ENCODE results near the gene SMAD3. TPM values are rescaled to one million over a fixed set of nuclear protein-coding genes. Genes with fewer than 3 reads are reported as not detected.
A peak's percentile ranks its signal among the peaks of the same experiment; 100 is the strongest.

Gene SMAD3
- total and polyA plus RNA-seq, 3 experiments from 2014 or later = 30.2 to 34.2 (median 31.7) TPM

- H3K27me3 Mint-ChIP-seq = peaks cover 0 to 3% of the 10 kb centered on the region in 2 donors
- Histone ChIP-seq H3K27ac (ENCODE audit: low read depth, low read length) (no peak overlapping the region), H3K4me3 (ENCODE audit: low read length) (no peak overlapping the region), H3K9me3 (ENCODE audit: low read length) (no peaks in the 10 kb centered on the region), H3K36me3 (ENCODE audit: insufficient read depth, low read length) (peaks cover 14% of the 10 kb centered on the region), H3K27me3 (ENCODE audit: insufficient read depth, low read length, poor library complexity, severe bottlenecking) (no peaks in the 10 kb centered on the region), H3K4me1 (ENCODE audit: insufficient read depth, low read length) (peaks cover 5% of the 10 kb centered on the region)
- H3K4me3 Mint-ChIP-seq = no peak overlapping the region
- DNase-seq = no peak
- H3K4me1 Mint-ChIP-seq = peaks cover 6 to 10% (median 8%) of the 10 kb centered on the region in 3 donors
- H3K9me3 Mint-ChIP-seq = no peaks in the 10 kb centered on the region
- POLR2A ChIA-PET = no interaction called here
- CTCF ChIA-PET = no interaction called here
- peaks cover 3 to 71% (median 25%) of the 10 kb centered on the region in 3 donors for H3K36me3 Mint-ChIP-seq
- peak overlapping the region in 1 of 8 donors; percentile 23 for H3K27ac Mint-ChIP-seq
Observed at GRCh38 chr15:67202991-67203390, 137.6 kb downstream of the SMAD3 start.

- no peaks in the 10 kb centered on the region for H3K9me3 ChIP-seq (ENCODE audit: low read length)
- POLR2A ChIA-PET = no interaction called here
- peaks cover 0 to 4% (median 0%) of the 10 kb centered on the region in 3 donors for H3K4me1 Mint-ChIP-seq
- H3K27me3 Mint-ChIP-seq = no peaks in the 10 kb centered on the region
- no peak overlapping the region for H3K27ac ChIP-seq (ENCODE audit: low read depth, low read length)
- H3K36me3 ChIP-seq (ENCODE audit: insufficient read depth, low read length) = peaks cover 11% of the 10 kb centered on the region
- H3K4me1 ChIP-seq (ENCODE audit: insufficient read depth, low read length) = no peaks in the 10 kb centered on the region
- CTCF ChIA-PET = no interaction called here
- H3K4me3 Mint-ChIP-seq = no peak overlapping the region
- H3K27me3 ChIP-seq (ENCODE audit: insufficient read depth, low read length, poor library complexity, severe bottlenecking) = no peaks in the 10 kb centered on the region
- no peaks in the 10 kb centered on the region for H3K9me3 Mint-ChIP-seq
- no peak overlapping the region for H3K4me3 ChIP-seq (ENCODE audit: low read length)
- H3K27ac Mint-ChIP-seq = no peak overlapping the region
- DNase-seq = no peak
- H3K36me3 Mint-ChIP-seq = peaks cover 10 to 66% (median 22%) of the 10 kb centered on the region in 3 donors
Observed at GRCh38 chr15:67207555-67208207, 142.3 kb downstream of the SMAD3 start.

GRCh38 chr15:67208396-67208795 lies 143.0 kb downstream of the SMAD3 start:
- Mint-ChIP-seq H3K4me3 (no peak overlapping the region), H3K27me3 (no peaks in the 10 kb centered on the region), H3K27ac (peak overlapping the region in 2 of 8 donors; percentile 7 to 58), H3K9me3 (no peaks in the 10 kb centered on the region), H3K4me1 (peaks cover 0 to 4% (median 0%) of the 10 kb centered on the region in 3 donors), H3K36me3 (peaks cover 10 to 62% (median 18%) of the 10 kb centered on the region in 3 donors)
- ChIA-PET CTCF (no interaction called here), POLR2A (no interaction called here)
- H3K4me3 ChIP-seq (ENCODE audit: low read length) = no peak overlapping the region
- H3K27ac ChIP-seq (ENCODE audit: low read depth, low read length) = no peak overlapping the region
- peaks cover 15% of the 10 kb centered on the region for H3K36me3 ChIP-seq (ENCODE audit: insufficient read depth, low read length)
- no peaks in the 10 kb centered on the region for H3K9me3 ChIP-seq (ENCODE audit: low read length)
- H3K27me3 ChIP-seq (ENCODE audit: insufficient read depth, low read length, poor library complexity, severe bottlenecking) = no peaks in the 10 kb centered on the region
- no peaks in the 10 kb centered on the region for H3K4me1 ChIP-seq (ENCODE audit: insufficient read depth, low read length)
- DNase-seq = no peak

GRCh38 chr15:67210555-67211168 lies 145.3 kb downstream of the SMAD3 start:
- no peak overlapping the region for H3K4me3 ChIP-seq (ENCODE audit: low read length)
- no peaks in the 10 kb centered on the region for H3K27me3 Mint-ChIP-seq
- H3K27ac Mint-ChIP-seq = peak overlapping the region in 2 of 8 donors; percentile 1 to 64
- no peaks in the 10 kb centered on the region for H3K9me3 ChIP-seq (ENCODE audit: low read length)
- peaks cover 7 to 49% (median 10%) of the 10 kb centered on the region in 3 donors for H3K36me3 Mint-ChIP-seq
- POLR2A ChIA-PET = no interaction called here
- no peaks in the 10 kb centered on the region for H3K4me1 ChIP-seq (ENCODE audit: insufficient read depth, low read length)
- no peaks in the 10 kb centered on the region for H3K9me3 Mint-ChIP-seq
- H3K36me3 ChIP-seq (ENCODE audit: insufficient read depth, low read length) = peaks cover 8% of the 10 kb centered on the region
- DNase-seq = no peak
- H3K4me1 Mint-ChIP-seq = peaks cover 0 to 4% (median 0%) of the 10 kb centered on the region in 3 donors
- H3K27ac ChIP-seq (ENCODE audit: low read depth, low read length) = no peak overlapping the region
- H3K4me3 Mint-ChIP-seq = no peak overlapping the region
- H3K27me3 ChIP-seq (ENCODE audit: insufficient read depth, low read length, poor library complexity, severe bottlenecking) = no peaks in the 10 kb centered on the region
- CTCF ChIA-PET = interaction anchor here (1.1 kb wide), 2 partner anchors 8 to 30 kb away, joined by 4 read pairs; no protein-coding TSS in a partner anchor

- no peak overlapping the region for H3K27ac ChIP-seq (ENCODE audit: low read depth, low read length)
- ChIA-PET CTCF (no interaction called here), POLR2A (no interaction called here)
- Mint-ChIP-seq H3K4me1 (peaks cover 0 to 4% (median 0%) of the 10 kb centered on the region in 3 donors), H3K27me3 (no peaks in the 10 kb centered on the region), H3K36me3 (peaks cover 7 to 41% (median 15%) of the 10 kb centered on the region in 3 donors), H3K4me3 (no peak overlapping the region), H3K9me3 (no peaks in the 10 kb centered on the region), H3K27ac (no peak overlapping the region)
- H3K4me1 ChIP-seq (ENCODE audit: insufficient read depth, low read length) = no peaks in the 10 kb centered on the region
- no peak overlapping the region for H3K4me3 ChIP-seq (ENCODE audit: low read length)
- no peaks in the 10 kb centered on the region for H3K9me3 ChIP-seq (ENCODE audit: low read length)
- no peak for DNase-seq
- no peaks in the 10 kb centered on the region for H3K27me3 ChIP-seq (ENCODE audit: insufficient read depth, low read length, poor library complexity, severe bottlenecking)
- H3K36me3 ChIP-seq (ENCODE audit: insufficient read depth, low read length) = peaks cover 8% of the 10 kb centered on the region
Observed at GRCh38 chr15:67212684-67213367, 147.4 kb downstream of the SMAD3 start.

- H3K36me3 ChIP-seq (ENCODE audit: insufficient read depth, low read length) = peaks cover 9% of the 10 kb centered on the region
- Mint-ChIP-seq H3K36me3 (peaks cover 4 to 42% (median 21%) of the 10 kb centered on the region in 3 donors), H3K4me1 (peaks cover 0 to 3% (median 0%) of the 10 kb centered on the region in 3 donors), H3K4me3 (no peak overlapping the region), H3K9me3 (no peaks in the 10 kb centered on the region), H3K27ac (no peak overlapping the region), H3K27me3 (no peaks in the 10 kb centered on the region)
- CTCF ChIA-PET = no interaction called here
- H3K27ac ChIP-seq (ENCODE audit: low read depth, low read length) = no peak overlapping the region
- H3K4me1 ChIP-seq (ENCODE audit: insufficient read depth, low read length) = no peaks in the 10 kb centered on the region
- POLR2A ChIA-PET = no interaction called here
- DNase-seq = no peak
- H3K4me3 ChIP-seq (ENCODE audit: low read length) = no peak overlapping the region
- H3K9me3 ChIP-seq (ENCODE audit: low read length) = no peaks in the 10 kb centered on the region
- no peaks in the 10 kb centered on the region for H3K27me3 ChIP-seq (ENCODE audit: insufficient read depth, low read length, poor library complexity, severe bottlenecking)
Observed at GRCh38 chr15:67215102-67215501, 149.7 kb downstream of the SMAD3 start.

- Mint-ChIP-seq H3K4me3 (no peak overlapping the region), H3K27me3 (no peaks in the 10 kb centered on the region), H3K27ac (no peak overlapping the region), H3K9me3 (no peaks in the 10 kb centered on the region), H3K36me3 (peaks cover 4 to 45% (median 26%) of the 10 kb centered on the region in 3 donors), H3K4me1 (no peaks in the 10 kb centered on the region)
- no peak for DNase-seq
- no peaks in the 10 kb centered on the region for H3K9me3 ChIP-seq (ENCODE audit: low read length)
- H3K4me1 ChIP-seq (ENCODE audit: insufficient read depth, low read length) = no peaks in the 10 kb centered on the region
- H3K27me3 ChIP-seq (ENCODE audit: insufficient read depth, low read length, poor library complexity, severe bottlenecking) = no peaks in the 10 kb centered on the region
- no peak overlapping the region for H3K27ac ChIP-seq (ENCODE audit: low read depth, low read length)
- CTCF ChIA-PET = no interaction called here
- no peak overlapping the region for H3K4me3 ChIP-seq (ENCODE audit: low read length)
- H3K36me3 ChIP-seq (ENCODE audit: insufficient read depth, low read length) = peaks cover 12% of the 10 kb centered on the region
- POLR2A ChIA-PET = no interaction called here
Observed at GRCh38 chr15:67216859-67217258, 151.5 kb downstream of the SMAD3 start.

GRCh38 chr15:67218428-67218827 lies 153.0 kb downstream of the SMAD3 start:
- no peaks in the 10 kb centered on the region for H3K4me1 ChIP-seq (ENCODE audit: insufficient read depth, low read length)
- H3K27me3 Mint-ChIP-seq = no peaks in the 10 kb centered on the region
- H3K4me1 Mint-ChIP-seq = no peaks in the 10 kb centered on the region
- H3K4me3 ChIP-seq (ENCODE audit: low read length) = no peak overlapping the region
- no peaks in the 10 kb centered on the region for H3K9me3 ChIP-seq (ENCODE audit: low read length)
- no peak for DNase-seq
- H3K4me3 Mint-ChIP-seq = no peak overlapping the region
- POLR2A ChIA-PET = no interaction called here
- H3K27me3 ChIP-seq (ENCODE audit: insufficient read depth, low read length, poor library complexity, severe bottlenecking) = no peaks in the 10 kb centered on the region
- peaks cover 5% of the 10 kb centered on the region for H3K36me3 ChIP-seq (ENCODE audit: insufficient read depth, low read length)
- H3K9me3 Mint-ChIP-seq = no peaks in the 10 kb centered on the region
- no peak overlapping the region for H3K27ac Mint-ChIP-seq
- CTCF ChIA-PET = no interaction called here
- peaks cover 4 to 41% (median 26%) of the 10 kb centered on the region in 3 donors for H3K36me3 Mint-ChIP-seq
- H3K27ac ChIP-seq (ENCODE audit: low read depth, low read length) = no peak overlapping the region
